HG03039 (cell line): ENCODE data around the gene QARS1.

ENCODE experiments used
- ATAC-seq: cut with Tn5 transposase; IDR thresholded peaks from one replicate; pipeline ENCODE4 v1.9.1; 2021; ENCODE audit warnings: mild to moderate bottlenecking, moderate library complexity; ENCODE audit not compliant: unreplicated experiment

QARS1 gene

DNA sequence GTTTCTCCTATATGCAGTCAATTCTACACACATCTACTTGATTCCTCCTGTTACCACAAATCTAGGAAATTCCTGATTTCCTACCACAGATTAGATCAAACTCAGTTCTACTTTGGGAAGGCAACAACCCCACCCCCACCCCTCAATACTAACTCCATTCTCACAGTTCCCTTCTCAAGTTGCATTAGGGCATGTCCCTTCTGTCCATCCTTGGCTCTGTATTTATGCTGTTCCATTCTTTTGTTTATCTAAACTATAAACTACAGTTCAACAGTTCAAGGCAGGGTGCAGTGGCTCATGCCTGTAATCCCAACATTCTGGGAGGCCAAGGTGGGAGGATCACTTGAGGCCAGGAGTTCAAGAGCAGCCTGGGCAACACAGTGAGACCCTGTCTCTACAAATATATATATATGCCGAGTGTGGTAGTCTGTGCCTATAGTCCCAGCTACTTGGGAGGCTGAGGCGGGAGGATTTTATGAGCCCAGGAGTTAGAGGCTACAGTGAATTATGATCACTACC, 50.2 kb downstream of the QARS1 start:
- ATAC-seq = no peak

DNA sequence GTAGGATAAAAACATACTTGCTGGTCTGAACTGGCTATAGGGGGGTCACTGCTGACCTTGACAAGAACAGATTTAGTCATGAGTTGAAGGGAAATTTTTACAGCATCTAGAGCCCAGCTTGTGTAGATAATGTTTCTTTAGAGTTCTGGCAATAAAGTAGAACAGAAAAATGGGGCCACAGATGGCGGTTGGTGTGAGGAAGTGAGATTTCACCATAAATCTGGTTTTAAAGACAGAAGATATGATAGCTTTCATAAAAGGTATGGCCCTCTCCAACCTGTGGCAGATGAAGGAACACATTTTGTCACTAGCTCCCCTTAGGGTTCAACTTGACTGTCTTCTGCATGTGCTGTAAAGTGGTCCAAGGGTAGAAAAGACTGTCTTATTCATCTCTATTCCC, 51.0 kb downstream of the QARS1 start:
- ATAC-seq = no peak
